Calu3 (cell line): ENCODE data around the gene PKP4. TPM values are rescaled to one million over a fixed set of nuclear protein-coding genes. Genes with fewer than 3 reads are reported as not detected.

Source experiments
- BruUV-seq: library from RNA; stranded (reverse); fragments of 400-500 nt; replicated peaks from 2 replicates; lab custom pipeline; 2021; lab: Mats Ljungman, UMichigan
- CTCF ChIA-PET: fragments of 300-600 bp; sonication (Branson Sonifier 250); formaldehyde crosslinking; loops from one replicate; lab custom pipeline; 2022; ENCODE audit warnings: antibody characterized with exemption; lab: Charles Lee
- DNase-seq: peaks from one replicate; pipeline ENCODE4 v3.0.0; 2022
- H3K27ac Mint-ChIP-seq: one replicate; pipeline ENCODE4 v1.8.0; 2022; ENCODE audit warnings: mixed read lengths; ENCODE audit not compliant: unreplicated experiment
- H3K27me3 Mint-ChIP-seq: one replicate; pipeline ENCODE4 v1.8.0; 2022; ENCODE audit warnings: mixed read lengths; ENCODE audit not compliant: unreplicated experiment
- H3K36me3 Mint-ChIP-seq: one replicate; pipeline ENCODE4 v1.8.0; 2022; ENCODE audit warnings: mild to moderate bottlenecking, moderate library complexity, mixed read lengths; ENCODE audit not compliant: insufficient read depth, unreplicated experiment
- H3K4me1 Mint-ChIP-seq: one replicate; pipeline ENCODE4 v1.8.0; 2022; ENCODE audit warnings: mild to moderate bottlenecking, low read depth, mixed read lengths; ENCODE audit not compliant: unreplicated experiment
- H3K4me3 Mint-ChIP-seq: one replicate; pipeline ENCODE4 v1.8.0; 2022; ENCODE audit warnings: mild to moderate bottlenecking, low read depth, moderate library complexity, mixed read lengths; ENCODE audit not compliant: unreplicated experiment
- H3K9me3 Mint-ChIP-seq: one replicate; pipeline ENCODE4 v1.8.0; 2022; ENCODE audit warnings: low read depth, mixed read lengths; ENCODE audit not compliant: unreplicated experiment
- intact Hi-C: fragments of 100-400 bp; cut with micrococcal nuclease; formaldehyde crosslinking; loops from one replicate; pipeline ENCODE4 v1.10.0; 2022; ENCODE audit not compliant: unreplicated experiment
- total RNA-seq: library from RNA; stranded (reverse); gene quantifications from 2 replicates; pipeline ENCODE4 v1.2.3, GENCODE V29; 2022
- TF ChIP-seq, protein P1 (sequence below): fragments of 200-600 bp; IDR thresholded peaks from one replicate; pipeline ENCODE4 v1.8.0; 2022; ENCODE audit warnings: antibody characterized with exemption; ENCODE audit not compliant: unreplicated experiment

Gene PKP4
- total RNA-seq, 1 experiment from 2014 or later, result 137 TPM

- Mint-ChIP-seq H3K27me3 (no peaks in the 10 kb centered on the region), H3K27ac (no peak overlapping the region), H3K4me3 (no peak overlapping the region), H3K9me3 (no peaks in the 10 kb centered on the region), H3K4me1 (peaks cover 24% of the 10 kb centered on the region), H3K36me3 (peaks cover 5% of the 10 kb centered on the region)
- CTCF ChIA-PET, result no interaction called here
- TF ChIP-seq, protein P1, sequence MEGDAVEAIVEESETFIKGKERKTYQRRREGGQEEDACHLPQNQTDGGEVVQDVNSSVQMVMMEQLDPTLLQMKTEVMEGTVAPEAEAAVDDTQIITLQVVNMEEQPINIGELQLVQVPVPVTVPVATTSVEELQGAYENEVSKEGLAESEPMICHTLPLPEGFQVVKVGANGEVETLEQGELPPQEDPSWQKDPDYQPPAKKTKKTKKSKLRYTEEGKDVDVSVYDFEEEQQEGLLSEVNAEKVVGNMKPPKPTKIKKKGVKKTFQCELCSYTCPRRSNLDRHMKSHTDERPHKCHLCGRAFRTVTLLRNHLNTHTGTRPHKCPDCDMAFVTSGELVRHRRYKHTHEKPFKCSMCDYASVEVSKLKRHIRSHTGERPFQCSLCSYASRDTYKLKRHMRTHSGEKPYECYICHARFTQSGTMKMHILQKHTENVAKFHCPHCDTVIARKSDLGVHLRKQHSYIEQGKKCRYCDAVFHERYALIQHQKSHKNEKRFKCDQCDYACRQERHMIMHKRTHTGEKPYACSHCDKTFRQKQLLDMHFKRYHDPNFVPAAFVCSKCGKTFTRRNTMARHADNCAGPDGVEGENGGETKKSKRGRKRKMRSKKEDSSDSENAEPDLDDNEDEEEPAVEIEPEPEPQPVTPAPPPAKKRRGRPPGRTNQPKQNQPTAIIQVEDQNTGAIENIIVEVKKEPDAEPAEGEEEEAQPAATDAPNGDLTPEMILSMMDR, result no peak
- no TSS peak for BruUV-seq
- DNase-seq, result no peak
- intact Hi-C loops, result no loop called here
Observed at GRCh38 chr2:158533009-158533408, 76.3 kb downstream of the PKP4 start.

DNA sequence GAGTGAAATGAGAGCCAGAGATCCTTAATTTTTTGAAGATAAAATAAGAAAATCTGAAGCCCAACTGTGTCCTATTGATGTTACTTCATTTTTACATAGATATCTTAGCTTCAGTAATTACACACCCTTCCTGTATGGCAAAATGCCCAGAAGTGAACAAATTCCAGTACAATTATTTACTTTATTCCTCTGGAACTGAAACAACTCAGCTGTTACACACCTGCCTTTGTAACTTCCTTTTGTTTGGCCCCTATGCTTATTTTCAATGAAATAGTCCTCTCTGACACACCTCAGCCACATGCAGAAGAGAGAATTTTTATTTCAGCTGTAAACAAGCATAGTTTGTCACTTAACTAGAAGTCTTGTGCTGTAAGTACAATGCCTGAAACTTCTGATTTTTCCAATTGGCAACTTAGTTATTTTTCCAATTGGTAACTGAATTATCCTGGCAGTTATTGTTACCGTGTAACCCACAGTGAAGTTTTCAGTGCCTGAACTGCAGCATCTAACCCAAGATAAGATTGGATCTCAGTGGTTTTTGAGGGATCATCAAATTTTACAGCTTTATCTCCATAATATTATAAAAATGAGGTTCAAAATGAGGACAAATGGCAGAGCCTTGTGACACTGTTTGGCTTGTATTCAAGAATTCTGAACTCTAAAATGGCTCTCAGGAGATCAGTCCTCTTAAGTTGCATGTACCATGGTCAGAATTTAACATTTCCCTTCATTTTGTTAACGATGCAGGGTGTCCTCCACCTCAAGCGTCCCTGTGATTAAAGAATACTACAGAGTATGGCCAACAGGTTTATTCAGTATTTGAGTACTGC lies 82.6 kb downstream of the PKP4 start:
- Mint-ChIP-seq H3K27ac (peak overlapping the region; percentile 65), H3K36me3 (peaks cover 21% of the 10 kb centered on the region), H3K9me3 (no peaks in the 10 kb centered on the region), H3K4me3 (no peak overlapping the region), H3K4me1 (peaks cover 15% of the 10 kb centered on the region), H3K27me3 (no peaks in the 10 kb centered on the region)
- peak; percentile 60 for DNase-seq
- no TSS peak for BruUV-seq
- CTCF ChIA-PET, result interaction anchor here (0.5 kb wide), 1 partner anchor 470 kb away, joined by 3 read pairs; no protein-coding TSS in a partner anchor
- intact Hi-C loops, result loop anchor here (5.0 kb wide), 1 partner anchor 32 kb away; no protein-coding TSS in a partner anchor
- TF ChIP-seq, protein P1, result no peak

- TF ChIP-seq, protein P1, result no peak
- H3K4me3 Mint-ChIP-seq, result no peak overlapping the region
- H3K4me1 Mint-ChIP-seq, result peaks cover 24% of the 10 kb centered on the region
- DNase-seq, result no peak
- no peak overlapping the region for H3K27ac Mint-ChIP-seq
- CTCF ChIA-PET, result no interaction called here
- no peaks in the 10 kb centered on the region for H3K27me3 Mint-ChIP-seq
- no TSS peak for BruUV-seq
- H3K36me3 Mint-ChIP-seq, result peaks cover 28% of the 10 kb centered on the region
- intact Hi-C loops, result loop anchor here (5.0 kb wide), 1 partner anchor 35 kb away; no protein-coding TSS in a partner anchor
- H3K9me3 Mint-ChIP-seq, result no peaks in the 10 kb centered on the region
Observed at GRCh38 chr2:158542577-158542976, 85.8 kb downstream of the PKP4 start.

DNA sequence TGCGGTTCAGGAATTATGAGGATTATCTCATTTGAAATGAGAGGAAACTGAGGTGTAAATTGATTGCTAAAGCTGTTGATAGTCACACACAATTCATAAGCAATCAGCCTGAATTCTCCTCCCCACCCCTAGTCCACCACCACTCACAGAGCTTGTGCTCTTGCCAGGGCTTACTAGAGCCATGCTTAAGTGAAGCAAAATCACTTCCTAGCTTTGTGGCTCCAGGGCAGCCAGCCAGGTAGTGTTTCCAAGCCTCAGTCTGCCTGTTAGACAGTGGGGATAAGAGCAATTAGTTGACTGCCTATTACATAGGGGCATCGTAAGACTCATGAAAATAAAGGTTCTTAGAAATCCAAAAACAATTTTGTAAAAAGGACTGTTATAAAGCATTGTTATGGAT lies 87.2 kb downstream of the PKP4 start:
- H3K27me3 Mint-ChIP-seq, result no peaks in the 10 kb centered on the region

More for the DNA sequence above, 87.2 kb downstream of the PKP4 start:
- H3K36me3 Mint-ChIP-seq, result peaks cover 26% of the 10 kb centered on the region
- H3K27ac Mint-ChIP-seq, result no peak overlapping the region
- no peak for DNase-seq
- intact Hi-C loops, result loop anchor here (5.0 kb wide), 1 partner anchor 37 kb away; no protein-coding TSS in a partner anchor
- no TSS peak for BruUV-seq
- H3K4me3 Mint-ChIP-seq, result no peak overlapping the region
- H3K4me1 Mint-ChIP-seq, result peaks cover 21% of the 10 kb centered on the region
- CTCF ChIA-PET, result interaction anchor here (0.5 kb wide), 1 partner anchor 47 kb away, joined by 3 read pairs; no protein-coding TSS in a partner anchor
- H3K9me3 Mint-ChIP-seq, result no peaks in the 10 kb centered on the region
- TF ChIP-seq, protein P1, result no peak
